Tibial artery (tissue), 4 donors: Measurements from ENCODE around the gene ABCB4.

Experiments used
- DNase-seq, 2 donors: peaks; one replicate each; pipeline ENCODE4 v3.0.0-alpha.2; 2019
- H3K27ac ChIP-seq, 2 donors: fragments of 200-600 bp; sonication (generic) in 1 of 2; 1 replicate in 1 of 2; 2 replicates in 1 of 2; pipeline ENCODE4 v1.5.1; 2018 to 2019; ENCODE audit warnings: mild to moderate bottlenecking in 1 of 2
- H3K27me3 ChIP-seq, 2 donors: fragments of 200-600 bp; sonication (generic) in 1 of 2; one replicate each; pipeline versions ENCODE4 v1.5.1 to v1.6.0; 2016 to 2019
- H3K36me3 ChIP-seq, 3 donors: fragments of 200-600 bp; sonication (generic) in 2 of 3; one replicate each; pipeline ENCODE4 v1.5.1; 2016 to 2019; ENCODE audit warnings: mild to moderate bottlenecking in 2 of 3
- H3K4me1 ChIP-seq, 4 donors: fragments of 200-600 bp; sonication (generic) in 2 of 4; 1 replicate in 3 of 4; 2 replicates in 1 of 4; pipeline ENCODE4 v1.5.1; 2016 to 2019
- H3K4me3 ChIP-seq, 2 donors: fragments of 200-600 bp; sonication (generic) in 1 of 2; 1 replicate in 1 of 2; 2 replicates in 1 of 2; pipeline ENCODE4 v1.5.1; 2018 to 2019; ENCODE audit warnings: mild to moderate bottlenecking in 2 of 2
- H3K9me3 ChIP-seq, 3 donors: fragments of 200-600 bp; sonication (generic) in 1 of 3; one replicate each; pipeline ENCODE4 v1.5.1; 2016 to 2019
- CTCF ChIP-seq, 2 experiments: fragments of 200-600 bp in 1 of 2; fragments of 450-650 bp in 1 of 2; IDR thresholded peaks; one replicate each; pipeline ENCODE4 v1.5.1; 2017 to 2019; ENCODE audit warnings: antibody characterized with exemption in 2 of 2, mild to moderate bottlenecking in 1 of 2, moderate library complexity in 1 of 2
- intact Hi-C: fragments of 100-400 bp; cut with DNase I; formaldehyde crosslinking; loops from one replicate; pipeline ENCODE4 v1.15.0; 2023; ENCODE audit warnings: low total_unique reads

The ABCB4 gene

GRCh38 chr7:87494454-87494853, 19.0 kb upstream of the ABCB4 start:
- no peaks in the 10 kb centered on the region for H3K27me3 ChIP-seq
- H3K27ac ChIP-seq, result no peak overlapping the region
- no peak for TF ChIP-seq CTCF (IDR thresholded peaks at IDR 0.05)
- intact Hi-C loops, result no loop called here
- no peak overlapping the region for H3K4me3 ChIP-seq
- no peak for DNase-seq
- H3K36me3 ChIP-seq, result no peaks in the 10 kb centered on the region
- H3K9me3 ChIP-seq, result no peaks in the 10 kb centered on the region
- no peaks in the 10 kb centered on the region for H3K4me1 ChIP-seq

GRCh38 chr7:87483131-87483530, 7.7 kb upstream of the ABCB4 start:
- no peak for DNase-seq
- H3K27ac ChIP-seq, result no peak overlapping the region
- intact Hi-C loops, result no loop called here
- TF ChIP-seq CTCF (IDR thresholded peaks at IDR 0.05), result no peak
- H3K36me3 ChIP-seq, result no peaks in the 10 kb centered on the region
- no peaks in the 10 kb centered on the region for H3K4me1 ChIP-seq
- peaks cover 0 to 3% of the 10 kb centered on the region in 2 donors for H3K27me3 ChIP-seq
- H3K4me3 ChIP-seq, result no peak overlapping the region
- H3K9me3 ChIP-seq, result no peaks in the 10 kb centered on the region

- no peak overlapping the region for H3K4me3 ChIP-seq
- H3K36me3 ChIP-seq, result no peaks in the 10 kb centered on the region
- no peaks in the 10 kb centered on the region for H3K4me1 ChIP-seq
- no peak for TF ChIP-seq CTCF (IDR thresholded peaks at IDR 0.05)
- H3K27me3 ChIP-seq, result peaks cover 0 to 5% of the 10 kb centered on the region in 2 donors
- H3K9me3 ChIP-seq, result no peaks in the 10 kb centered on the region
- intact Hi-C loops, result no loop called here
- DNase-seq, result no peak
- H3K27ac ChIP-seq, result no peak overlapping the region
These were observed 6.6 kb upstream of the ABCB4 start for GRCh38 chr7:87482115-87482514.

- Histone ChIP-seq H3K27ac (no peak overlapping the region), H3K4me3 (no peak overlapping the region), H3K27me3 (peaks cover 0 to 14% of the 10 kb centered on the region in 2 donors), H3K9me3 (no peaks in the 10 kb centered on the region), H3K4me1 (peaks cover 0 to 10% (median 7%) of the 10 kb centered on the region in 4 donors), H3K36me3 (no peaks in the 10 kb centered on the region)
- intact Hi-C loops, result no loop called here
- no peak for TF ChIP-seq CTCF (IDR thresholded peaks at IDR 0.05)
- DNase-seq, result no peak
These were observed 4.9 kb upstream of the ABCB4 start for GRCh38 chr7:87480386-87480785.

- H3K36me3 ChIP-seq, result no peaks in the 10 kb centered on the region
- H3K27ac ChIP-seq, result no peak overlapping the region
- H3K4me3 ChIP-seq, result no peak overlapping the region
- no peak for DNase-seq
- H3K4me1 ChIP-seq, result peaks cover 0 to 14% (median 11%) of the 10 kb centered on the region in 4 donors
- no peak for TF ChIP-seq CTCF (IDR thresholded peaks at IDR 0.05)
- peaks cover 0 to 16% of the 10 kb centered on the region in 2 donors for H3K27me3 ChIP-seq
- intact Hi-C loops, result no loop called here
- H3K9me3 ChIP-seq, result no peaks in the 10 kb centered on the region
These were observed 4.5 kb upstream of the ABCB4 start for GRCh38 chr7:87479951-87480350.

GRCh38 chr7:87476179-87476557, 688 bp upstream of the ABCB4 start:
- intact Hi-C loops, result no loop called here
- Histone ChIP-seq H3K27ac (peak overlapping the region in 1 of 2 donors; percentile 42), H3K36me3 (no peaks in the 10 kb centered on the region), H3K4me3 (peak overlapping the region; percentile 57 to 60), H3K27me3 (peaks cover 0 to 13% of the 10 kb centered on the region in 2 donors), H3K4me1 (peaks cover 0 to 27% (median 18%) of the 10 kb centered on the region in 4 donors), H3K9me3 (no peaks in the 10 kb centered on the region)
- no peak for TF ChIP-seq CTCF (IDR thresholded peaks at IDR 0.05)
- DNase-seq, result no peak
